ENCODE measurements around the gene PES1. TPM values are rescaled to one million over a fixed set of nuclear protein-coding genes. Genes with fewer than 3 reads are reported as not detected.
A peak's percentile ranks its signal among the peaks of the same experiment; 100 is the strongest.
"Not testable (repeated sequence)": the region's sequence is repeated elsewhere in the genome, so short reads cannot be mapped to it uniquely, and the experiment has no call there.

PES1 gene
- 100 to 1,000 TPM in 1 of 2 donors, 10 to 100 TPM in 1; 94.5 to 173 TPM for total RNA-seq

DNA sequence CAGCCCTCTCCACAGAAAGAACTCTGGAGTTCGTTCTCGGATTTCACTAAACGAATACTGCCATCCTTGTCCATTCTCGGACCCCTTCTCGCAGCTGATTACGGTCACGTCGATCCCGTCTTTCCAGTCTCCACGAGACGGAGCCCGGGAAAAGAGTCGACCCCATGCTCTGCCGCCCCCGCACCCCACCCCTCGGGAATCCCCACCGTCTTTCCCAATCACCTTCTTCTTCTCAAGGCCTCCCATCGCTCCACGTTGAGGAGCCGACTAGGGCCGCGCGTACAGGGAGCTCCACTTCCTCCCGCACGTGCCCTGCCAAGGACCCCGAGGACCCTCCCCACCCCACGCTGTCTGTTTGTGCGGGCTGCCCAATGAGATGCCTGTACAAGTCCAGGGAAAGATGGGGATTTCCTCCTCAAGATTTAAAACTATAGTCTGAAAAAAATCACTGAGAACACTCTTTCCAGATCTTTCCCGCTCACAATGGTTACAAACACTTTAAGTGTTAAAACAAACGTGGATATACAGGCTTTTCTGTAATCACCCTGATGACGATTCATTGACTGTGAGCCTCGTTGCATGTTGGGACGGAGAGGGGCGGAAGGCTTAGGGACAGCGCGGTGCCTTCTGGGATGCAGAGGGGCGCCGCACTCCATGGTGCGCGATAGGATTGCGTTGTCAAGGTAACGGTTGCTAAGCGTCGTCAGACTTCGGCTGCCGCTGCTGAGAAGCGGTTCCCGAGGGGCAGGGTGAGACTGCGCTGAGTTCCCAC lies at the start of gene PES1:
Gene PES1 (minus strand): TSS at position 323 of the 772 bp plus-strand sequence. CDS start 77 bp downstream, at position 246.
- H3K27me3 Mint-ChIP-seq, result peaks cover 0 to 4% of the 10 kb centered on the region in 2 donors
- no peaks in the 10 kb centered on the region for H3K4me1 Mint-ChIP-seq (ENCODE audit: low read depth in 2 of 2)
- H3K4me3 Mint-ChIP-seq, result no peak within 1 kb of the TSS
- no peaks in the 10 kb centered on the region for H3K9me3 Mint-ChIP-seq
- peak; percentile 100 for ATAC-seq
- H3K36me3 Mint-ChIP-seq, result no peaks in the 10 kb centered on the region
- no peak within 1 kb of the TSS for H3K27ac Mint-ChIP-seq
- DNase-seq (ENCODE audit: low spot score), result peak; percentile 94

DNA sequence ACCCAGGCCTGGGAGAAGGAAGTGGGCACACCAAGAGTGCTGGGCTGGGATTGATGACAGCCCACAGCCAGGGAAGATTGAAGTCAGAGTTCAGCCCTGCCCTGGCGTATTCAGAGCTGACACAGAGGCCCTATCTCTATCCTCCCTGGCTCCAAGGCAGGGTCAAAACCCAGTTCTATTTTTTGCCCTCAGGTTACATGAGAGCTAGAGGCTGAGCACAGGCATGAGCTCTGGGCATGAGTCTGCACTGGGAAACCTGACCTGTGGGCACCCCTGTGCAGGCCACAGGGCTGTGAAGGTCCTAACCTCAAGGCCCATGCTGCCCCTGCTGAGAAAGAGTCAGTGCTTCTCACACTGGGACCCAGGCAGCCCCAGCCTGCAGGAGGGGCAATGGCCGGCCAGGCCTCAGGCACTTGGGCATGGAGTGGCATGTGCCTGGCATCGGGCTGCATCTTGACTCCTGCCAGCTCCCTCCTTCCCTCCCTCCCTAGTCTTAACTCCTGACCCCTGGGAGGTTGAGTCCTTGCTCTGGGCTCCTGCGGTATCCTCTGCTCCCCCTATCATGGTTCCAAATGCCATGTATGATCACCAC lies 49.2 kb upstream of the PES1 start:
- no peaks in the 10 kb centered on the region for H3K9me3 Mint-ChIP-seq
- H3K36me3 Mint-ChIP-seq, result no peaks in the 10 kb centered on the region
- no peak overlapping the region for H3K27ac Mint-ChIP-seq
- peaks cover 5 to 9% of the 10 kb centered on the region in 2 donors for H3K4me1 Mint-ChIP-seq (ENCODE audit: low read depth in 2 of 2)
- DNase-seq (ENCODE audit: low spot score), result no peak
- H3K4me3 Mint-ChIP-seq, result no peak overlapping the region
- ATAC-seq, result no peak
- no peaks in the 10 kb centered on the region for H3K27me3 Mint-ChIP-seq

DNA sequence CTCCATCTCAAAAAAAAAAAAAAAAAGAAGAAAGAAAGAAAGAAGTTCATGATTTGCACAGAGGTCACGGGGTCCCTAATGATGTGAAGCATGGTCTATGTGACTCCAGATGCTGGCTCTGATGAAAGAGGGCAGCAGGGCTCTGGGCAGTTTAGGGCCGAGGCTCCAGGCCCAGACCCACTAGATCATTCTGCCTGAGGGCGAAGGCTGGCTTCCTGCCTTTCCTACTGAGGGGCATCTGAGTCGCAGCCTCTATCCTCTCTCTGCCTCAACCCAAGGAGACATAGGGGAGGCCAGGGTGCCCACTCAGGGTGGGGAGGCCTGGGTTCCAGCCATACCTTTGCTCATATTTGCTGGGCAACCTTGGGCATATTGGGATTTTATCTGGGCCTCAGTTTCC lies 48.7 kb upstream of the PES1 start:
- Mint-ChIP-seq H3K27ac (no peak overlapping the region), H3K27me3 (no peaks in the 10 kb centered on the region), H3K4me3 (no peak overlapping the region), H3K36me3 (no peaks in the 10 kb centered on the region), H3K9me3 (no peaks in the 10 kb centered on the region), H3K4me1 (ENCODE audit: low read depth in 2 of 2) (peaks cover 6 to 9% of the 10 kb centered on the region in 2 donors)
- ATAC-seq (no peak), DNase-seq (ENCODE audit: low spot score) (no peak)

DNA sequence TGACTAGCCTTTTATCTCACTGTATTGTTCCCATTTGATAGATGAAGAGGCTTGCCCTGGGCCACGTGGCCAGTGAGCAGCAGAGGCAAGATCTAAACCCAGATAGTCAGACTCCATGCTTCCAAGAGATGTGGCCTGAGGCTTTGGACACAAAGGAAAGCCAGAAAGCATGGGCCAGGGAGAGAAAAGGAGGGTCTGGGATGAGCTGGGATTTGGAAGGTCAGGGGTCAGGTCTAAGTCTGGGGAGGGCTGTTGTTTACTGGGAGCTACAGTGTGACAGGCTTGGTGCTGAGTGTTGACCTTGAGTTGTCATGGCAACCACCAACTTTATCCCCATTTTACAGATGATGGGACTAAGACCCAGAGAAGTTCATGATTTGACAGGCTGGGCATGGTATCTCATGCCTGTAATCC lies 46.0 kb upstream of the PES1 start:
- no peak overlapping the region for H3K27ac Mint-ChIP-seq
- H3K27me3 Mint-ChIP-seq, result no peaks in the 10 kb centered on the region
- no peaks in the 10 kb centered on the region for H3K9me3 Mint-ChIP-seq
- ATAC-seq (no peak), DNase-seq (ENCODE audit: low spot score) (no peak)
- H3K4me3 Mint-ChIP-seq, result peak overlapping the region; percentile 38
- H3K36me3 Mint-ChIP-seq, result no peaks in the 10 kb centered on the region
- H3K4me1 Mint-ChIP-seq (ENCODE audit: low read depth in 2 of 2), result peaks cover 10 to 12% of the 10 kb centered on the region in 2 donors

DNA sequence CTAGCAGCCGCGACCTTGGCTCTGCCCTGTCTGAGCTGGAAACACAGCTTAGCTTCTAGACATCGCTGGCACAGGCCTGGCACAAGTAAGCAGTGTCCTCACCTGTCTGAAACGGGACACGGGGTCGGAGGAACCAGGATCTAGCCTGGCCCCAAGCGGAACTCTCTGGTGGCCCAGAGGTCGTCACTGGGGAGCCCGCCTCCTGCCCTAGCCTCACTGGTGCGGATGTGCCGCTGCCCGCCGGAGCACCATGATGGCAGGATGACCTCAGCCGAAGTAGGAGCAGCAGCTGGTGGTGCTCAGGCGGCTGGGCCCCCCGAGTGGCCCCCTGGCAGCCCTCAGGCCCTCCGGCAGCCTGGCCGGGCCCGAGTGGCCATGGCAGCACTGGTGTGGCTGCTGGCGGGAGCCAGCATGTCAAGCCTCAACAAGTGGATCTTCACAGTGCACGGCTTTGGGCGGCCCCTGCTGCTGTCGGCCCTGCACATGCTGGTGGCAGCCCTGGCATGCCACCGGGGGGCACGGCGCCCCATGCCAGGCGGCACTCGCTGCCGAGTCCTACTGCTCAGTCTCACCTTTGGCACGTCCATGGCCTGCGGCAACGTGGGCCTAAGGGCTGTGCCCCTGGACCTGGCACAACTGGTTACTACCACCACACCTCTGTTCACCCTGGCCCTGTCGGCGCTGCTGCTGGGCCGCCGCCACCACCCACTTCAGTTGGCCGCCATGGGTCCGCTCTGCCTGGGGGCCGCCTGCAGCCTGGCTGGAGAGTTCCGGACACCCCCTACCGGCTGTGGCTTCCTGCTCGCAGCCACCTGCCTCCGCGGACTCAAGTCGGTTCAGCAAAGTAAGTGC lies 44.7 kb upstream of the PES1 start:
- DNase-seq (ENCODE audit: low spot score), result no peak
- Mint-ChIP-seq H3K4me1 (ENCODE audit: low read depth in 2 of 2) (peaks cover 10 to 12% of the 10 kb centered on the region in 2 donors), H3K36me3 (no peaks in the 10 kb centered on the region), H3K9me3 (no peaks in the 10 kb centered on the region), H3K27me3 (no peaks in the 10 kb centered on the region), H3K27ac (no peak overlapping the region), H3K4me3 (peak overlapping the region; percentile 85)
- ATAC-seq, result no peak

DNA sequence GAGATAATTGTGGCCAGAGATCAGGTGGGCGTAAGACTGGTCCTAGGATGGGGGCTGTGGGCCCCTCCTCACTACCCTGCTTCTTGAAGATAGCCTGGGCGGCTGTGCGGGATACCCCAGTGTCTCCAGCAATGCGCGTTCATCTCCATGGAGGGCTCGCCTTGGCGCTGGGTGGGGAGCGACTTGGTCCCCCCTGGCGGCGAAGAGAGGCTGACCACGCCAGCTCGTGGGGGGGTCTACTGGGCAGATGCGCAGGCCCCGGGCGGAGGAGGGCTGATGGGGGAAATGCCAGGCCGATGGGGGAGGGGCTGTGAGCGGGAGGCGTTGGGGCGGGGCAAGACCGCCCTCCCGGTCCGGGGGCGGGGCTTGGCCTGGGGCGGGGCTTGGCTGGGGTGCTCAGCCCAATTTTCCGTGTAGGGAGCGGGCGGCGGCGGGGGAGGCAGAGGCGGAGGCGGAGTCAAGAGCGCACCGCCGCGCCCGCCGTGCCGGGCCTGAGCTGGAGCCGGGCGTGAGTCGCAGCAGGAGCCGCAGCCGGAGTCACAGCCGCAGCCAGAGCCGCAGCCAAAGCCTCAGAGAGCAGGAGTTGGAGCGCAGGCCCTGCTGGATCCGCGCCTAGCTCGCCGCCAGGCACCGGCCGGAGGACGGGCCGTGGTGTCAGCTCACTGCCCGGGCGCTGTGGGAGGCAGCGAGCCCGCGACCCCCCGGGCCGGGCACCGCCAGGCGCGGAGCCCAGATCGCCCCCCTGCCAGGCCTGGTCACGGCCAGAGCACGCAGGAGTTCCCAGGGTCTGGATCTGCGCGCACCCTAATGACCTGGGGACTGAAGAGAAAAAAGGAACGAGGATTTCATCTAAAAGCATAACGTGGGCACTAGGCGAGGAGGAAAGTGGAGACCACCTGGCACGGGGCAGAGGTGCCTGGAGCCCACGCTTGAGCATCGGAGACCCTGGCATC lies 43.8 kb upstream of the PES1 start, which contains the start of gene SLC35E4:
Gene SLC35E4 (plus strand): TSS at position 509 of the 953 bp plus-strand sequence. CDS start 670 bp downstream, outside the sequence.
- no peaks in the 10 kb centered on the region for H3K9me3 Mint-ChIP-seq

DNA sequence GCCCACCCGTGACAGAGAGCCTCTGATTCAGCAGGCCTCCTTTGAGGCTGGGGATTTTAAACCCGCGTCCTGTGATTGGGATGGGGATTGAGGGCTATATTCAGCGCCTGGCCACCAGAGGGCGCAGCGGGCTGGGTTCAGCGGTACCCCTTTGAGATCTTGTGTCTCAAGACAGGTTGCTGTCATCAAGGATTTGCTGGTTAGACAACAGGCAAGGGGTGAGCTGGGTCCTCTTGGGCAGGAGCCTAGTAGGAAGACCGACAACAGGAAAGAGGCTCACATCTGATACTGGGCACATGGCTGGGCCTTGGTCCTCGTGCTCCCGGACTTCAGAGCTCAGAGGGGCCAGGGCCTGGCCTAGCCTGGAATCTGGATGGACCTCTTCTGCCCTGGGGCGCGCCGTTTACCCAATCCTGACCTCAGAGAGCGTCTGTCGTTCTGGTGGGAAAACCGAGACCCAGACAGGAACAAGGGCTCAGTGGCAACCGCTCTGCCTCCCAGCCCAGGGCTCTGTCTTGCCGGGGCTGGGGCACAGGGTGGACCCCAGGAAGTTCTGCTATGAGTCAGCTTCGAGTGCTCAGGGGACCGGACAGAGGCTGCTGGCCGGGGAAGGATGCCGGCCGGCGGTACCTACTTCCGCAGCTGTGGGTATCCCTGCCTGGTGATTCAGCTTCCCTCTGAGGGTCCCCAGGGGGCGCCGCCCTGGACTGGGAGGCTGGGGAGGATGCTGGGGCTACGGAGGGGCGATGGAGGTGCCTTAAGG lies 42.9 kb upstream of the PES1 start:
- Mint-ChIP-seq H3K36me3 (no peaks in the 10 kb centered on the region), H3K9me3 (no peaks in the 10 kb centered on the region), H3K4me1 (ENCODE audit: low read depth in 2 of 2) (peaks cover 10 to 12% of the 10 kb centered on the region in 2 donors), H3K27ac (peak overlapping the region; percentile 90 to 92), H3K27me3 (no peaks in the 10 kb centered on the region), H3K4me3 (peak overlapping the region; percentile 85)
- DNase-seq (ENCODE audit: low spot score) (peak; percentile 89), ATAC-seq (peak; percentile 70 to 75)

More for the DNA sequence above, 43.8 kb upstream of the PES1 start, which contains the start of gene SLC35E4:
- ATAC-seq (peak; percentile 93 to 94), DNase-seq (ENCODE audit: low spot score) (peak; percentile 95)
- no peaks in the 10 kb centered on the region for H3K27me3 Mint-ChIP-seq
- peak within 1 kb of the TSS; percentile 85 for H3K4me3 Mint-ChIP-seq
- H3K36me3 Mint-ChIP-seq, result no peaks in the 10 kb centered on the region
- peaks cover 10 to 12% of the 10 kb centered on the region in 2 donors for H3K4me1 Mint-ChIP-seq (ENCODE audit: low read depth in 2 of 2)
- peak within 1 kb of the TSS; percentile 90 to 92 for H3K27ac Mint-ChIP-seq

DNA sequence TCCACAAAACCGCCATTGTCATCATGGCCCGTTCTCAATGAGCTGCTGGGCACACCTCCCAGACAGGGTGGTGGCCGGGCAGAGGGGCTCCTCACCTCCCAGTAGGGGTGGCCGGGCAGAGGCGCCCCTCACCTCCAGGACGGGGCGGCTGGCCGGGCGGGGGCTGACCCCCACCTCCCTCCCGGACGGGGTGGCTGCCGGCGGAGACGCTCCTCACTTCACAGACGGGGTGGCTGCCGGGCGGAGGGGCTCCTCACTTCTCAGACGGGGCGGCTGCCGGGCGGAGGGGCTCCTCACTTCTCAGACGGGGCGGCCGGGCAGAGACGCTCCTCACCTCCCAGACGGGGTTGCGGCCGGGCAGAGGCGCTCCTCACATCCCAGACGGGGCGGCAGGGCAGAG lies 39.8 kb upstream of the PES1 start:
- DNase-seq (ENCODE audit: low spot score); H3K4me3 Mint-ChIP-seq; H3K4me1 Mint-ChIP-seq (ENCODE audit: low read depth in 2 of 2); H3K27me3 Mint-ChIP-seq; ATAC-seq; H3K27ac Mint-ChIP-seq; H3K36me3 Mint-ChIP-seq; H3K9me3 Mint-ChIP-seq: not testable (repeated sequence)

DNA sequence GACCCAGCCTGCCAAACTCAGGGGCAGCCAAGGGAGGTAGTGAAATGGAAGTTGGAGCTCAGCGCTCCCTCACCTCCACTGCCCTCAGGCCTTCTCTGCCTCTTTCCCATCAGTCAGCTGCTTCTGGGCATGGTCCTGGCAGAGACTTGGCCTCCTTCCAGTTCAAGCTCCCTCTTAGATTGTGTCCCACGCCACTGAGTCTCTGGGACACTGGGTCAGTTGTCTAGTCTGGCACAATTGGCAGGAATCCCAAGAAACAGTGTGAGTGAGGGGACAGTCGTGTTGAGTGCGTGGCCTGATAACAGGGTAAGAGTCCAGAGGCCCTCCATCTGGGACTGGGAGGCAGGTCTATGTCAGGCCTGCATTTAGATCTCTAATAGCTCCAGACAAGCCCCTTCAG lies 36.8 kb upstream of the PES1 start:
- H3K4me3 Mint-ChIP-seq, result no peak overlapping the region
- H3K27me3 Mint-ChIP-seq, result no peaks in the 10 kb centered on the region
- ATAC-seq (no peak), DNase-seq (ENCODE audit: low spot score) (no peak)
- H3K9me3 Mint-ChIP-seq, result no peaks in the 10 kb centered on the region
- H3K36me3 Mint-ChIP-seq, result no peaks in the 10 kb centered on the region
- no peaks in the 10 kb centered on the region for H3K4me1 Mint-ChIP-seq (ENCODE audit: low read depth in 2 of 2)
- H3K27ac Mint-ChIP-seq, result no peak overlapping the region

DNA sequence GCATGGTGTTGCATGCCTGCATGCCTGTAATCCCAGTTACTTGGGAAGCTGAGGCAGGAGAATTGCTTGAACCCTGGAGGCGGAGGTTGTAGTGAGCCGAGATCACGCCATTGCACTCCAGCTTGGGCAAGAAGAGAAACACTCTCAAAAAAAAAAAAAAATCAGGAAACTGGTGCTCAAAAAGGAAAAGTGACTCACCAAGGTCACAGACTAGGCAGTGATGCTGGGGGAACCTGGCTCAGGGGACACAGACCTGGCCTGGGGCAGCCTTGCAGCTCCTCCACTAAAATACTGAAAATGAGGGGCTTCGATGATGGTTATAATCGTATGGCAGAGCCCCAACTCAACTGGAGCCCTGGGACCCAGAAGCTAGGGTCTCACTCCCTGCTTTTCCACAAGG lies 35.8 kb upstream of the PES1 start:
- H3K27ac Mint-ChIP-seq, result no peak overlapping the region
- no peak overlapping the region for H3K4me3 Mint-ChIP-seq
- H3K9me3 Mint-ChIP-seq, result no peaks in the 10 kb centered on the region
- DNase-seq (ENCODE audit: low spot score) (no peak), ATAC-seq (no peak)
- no peaks in the 10 kb centered on the region for H3K4me1 Mint-ChIP-seq (ENCODE audit: low read depth in 2 of 2)
- H3K36me3 Mint-ChIP-seq, result no peaks in the 10 kb centered on the region
- H3K27me3 Mint-ChIP-seq, result no peaks in the 10 kb centered on the region

DNA sequence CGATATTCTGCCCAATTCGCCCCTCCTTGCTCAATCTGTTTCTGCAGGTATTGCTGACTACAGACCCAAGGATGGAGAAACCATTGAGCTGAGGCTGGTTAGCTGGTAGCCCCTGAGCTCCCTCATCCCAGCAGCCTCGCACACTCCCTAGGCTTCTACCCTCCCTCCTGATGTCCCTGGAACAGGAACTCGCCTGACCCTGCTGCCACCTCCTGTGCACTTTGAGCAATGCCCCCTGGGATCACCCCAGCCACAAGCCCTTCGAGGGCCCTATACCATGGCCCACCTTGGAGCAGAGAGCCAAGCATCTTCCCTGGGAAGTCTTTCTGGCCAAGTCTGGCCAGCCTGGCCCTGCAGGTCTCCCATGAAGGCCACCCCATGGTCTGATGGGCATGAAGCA lies 34.7 kb upstream of the PES1 start:
- H3K9me3 Mint-ChIP-seq, result no peaks in the 10 kb centered on the region
- H3K27me3 Mint-ChIP-seq, result no peaks in the 10 kb centered on the region
- no peaks in the 10 kb centered on the region for H3K36me3 Mint-ChIP-seq
- no peaks in the 10 kb centered on the region for H3K4me1 Mint-ChIP-seq (ENCODE audit: low read depth in 2 of 2)
- H3K27ac Mint-ChIP-seq, result no peak overlapping the region
- no peak for DNase-seq (ENCODE audit: low spot score)
- no peak for ATAC-seq
- no peak overlapping the region for H3K4me3 Mint-ChIP-seq

DNA sequence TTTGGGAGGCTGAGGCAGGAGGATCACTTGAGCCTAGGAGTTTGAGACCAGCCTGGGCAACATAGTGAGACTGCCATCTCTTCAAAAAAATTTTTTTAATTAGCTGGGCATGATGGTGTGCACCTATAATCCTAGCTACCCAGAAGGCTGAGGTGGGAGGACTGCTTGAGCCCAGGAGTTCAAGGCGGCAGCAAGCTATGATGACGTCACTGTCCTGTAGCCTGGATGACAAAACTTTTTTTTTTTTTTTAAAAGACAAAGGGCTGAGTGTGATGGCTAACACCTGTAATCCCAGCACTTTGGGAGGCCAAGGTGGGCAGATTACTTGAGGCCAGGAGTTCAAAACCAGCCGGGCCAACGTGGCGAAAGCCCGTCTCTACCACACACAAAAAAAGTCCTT lies 28.2 kb upstream of the PES1 start:
- not testable (repeated sequence) for DNase-seq (ENCODE audit: low spot score); H3K27ac Mint-ChIP-seq; H3K27me3 Mint-ChIP-seq; H3K36me3 Mint-ChIP-seq; H3K4me3 Mint-ChIP-seq; H3K4me1 Mint-ChIP-seq (ENCODE audit: low read depth in 2 of 2); ATAC-seq; H3K9me3 Mint-ChIP-seq

All from natural killer cell treated with Interleukin-12 subunit alpha and Interleukin-12 subunit beta and Interleukin-15 and Interleukin-18, amount 100 ng/mL, for 72 hours (primary cell).